Measurements from ENCODE around the gene TMEM35B.

DNA sequence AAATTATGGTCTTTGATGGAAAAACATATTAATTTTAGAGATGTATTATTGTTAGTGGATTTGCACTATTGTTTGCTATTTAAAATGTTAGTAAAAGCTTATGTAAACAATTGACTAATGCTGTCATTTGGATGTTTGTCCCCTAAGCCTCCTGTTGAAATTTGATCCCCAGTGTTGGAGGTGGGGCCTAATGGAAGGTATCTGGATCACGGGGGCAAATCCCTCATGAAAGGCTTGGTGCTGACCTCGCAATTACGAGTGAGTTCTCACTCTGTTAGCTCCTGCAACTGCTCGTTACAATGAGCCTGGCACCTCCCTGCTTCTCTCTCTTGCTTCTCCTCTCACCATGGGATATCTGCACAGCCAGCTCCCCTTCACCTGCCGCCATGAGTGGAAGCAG, 14.3 kb downstream of the TMEM35B start:
- no peak for TF ChIP-seq CTCF (IDR thresholded peaks at IDR 0.05)
- no peak for TF ChIP-seq POLR2A (IDR thresholded peaks at IDR 0.05)
